Stimulated activated CD8-positive, alpha-beta memory T cell treated with anti-CD3 and anti-CD28 coated beads, Interleukin-12 subunit alpha, Interleukin-12 subunit beta, amount 100 ng/mL, for 24 hours (primary cell): ENCODE data around the gene SLC45A1.
"Not testable (repeated sequence)": the region's sequence is repeated elsewhere in the genome, so short reads cannot be mapped to it uniquely, and the experiment has no call there.

Experiments used
- DNase-seq: peaks from one replicate; pipeline ENCODE4 v3.0.0-alpha.2; 2020; ENCODE audit errors: extremely low read depth

The SLC45A1 gene

DNA sequence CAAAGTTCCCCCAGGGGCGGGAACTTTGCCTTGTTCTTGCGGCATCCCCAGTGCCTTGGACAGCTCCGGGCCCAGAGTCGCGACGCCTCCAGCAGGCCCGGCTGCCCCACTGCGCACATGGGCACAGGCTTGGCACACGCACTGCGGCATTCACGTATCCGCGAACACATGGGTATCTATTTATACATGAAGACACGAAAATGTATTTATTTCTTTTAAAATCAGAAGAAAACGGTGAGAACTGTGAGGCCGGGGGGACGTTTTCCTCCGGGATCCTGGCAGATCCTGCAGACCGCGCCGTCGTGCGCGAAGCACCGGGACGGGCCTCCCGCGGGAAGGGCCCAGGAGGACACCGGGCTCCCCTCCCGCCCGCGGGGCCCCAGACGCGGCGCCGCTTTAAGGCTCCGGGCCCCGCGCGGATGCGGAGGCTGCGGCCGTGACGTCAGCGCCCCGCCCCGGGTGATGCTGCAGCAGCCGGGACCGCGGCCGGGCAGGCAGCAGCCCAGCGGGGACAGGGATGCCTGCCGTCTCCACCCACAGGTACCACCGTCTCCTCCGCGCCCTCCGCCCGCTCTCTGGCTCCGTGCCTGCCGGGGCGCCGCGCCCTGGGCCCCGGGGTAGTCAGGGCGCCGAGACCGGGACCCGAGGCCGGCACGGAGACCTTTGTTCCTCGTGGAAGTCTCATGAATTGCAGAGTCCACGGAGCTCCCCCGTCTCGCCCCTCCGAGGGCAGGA, at the start of gene SLC45A1:
TSS of gene SLC45A1 (plus strand) at position 468 of the 735 bp plus-strand sequence. CDS start 6,216 bp downstream, outside the sequence.
- peak; percentile 59 for DNase-seq

DNA sequence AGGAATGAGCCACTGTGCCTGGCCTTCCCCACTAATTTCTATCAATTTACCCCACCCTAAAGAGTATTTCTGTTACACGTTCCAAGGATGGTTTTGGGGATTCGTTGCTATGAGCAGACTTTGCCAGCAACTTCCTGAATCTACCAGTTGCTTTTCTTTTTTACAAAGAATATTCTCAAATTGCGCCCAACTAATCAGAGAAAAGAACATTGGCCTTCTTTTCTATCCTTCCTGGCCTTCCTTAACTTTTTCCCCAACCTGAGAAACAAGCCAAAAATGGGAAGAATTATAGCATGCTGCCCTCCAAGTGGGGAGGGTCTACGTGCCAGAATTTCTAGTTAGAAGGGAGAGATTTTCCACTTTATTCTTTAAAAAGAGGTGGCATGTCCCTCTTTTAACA, 44.9 kb upstream of the SLC45A1 start:
- no peak for DNase-seq

DNA sequence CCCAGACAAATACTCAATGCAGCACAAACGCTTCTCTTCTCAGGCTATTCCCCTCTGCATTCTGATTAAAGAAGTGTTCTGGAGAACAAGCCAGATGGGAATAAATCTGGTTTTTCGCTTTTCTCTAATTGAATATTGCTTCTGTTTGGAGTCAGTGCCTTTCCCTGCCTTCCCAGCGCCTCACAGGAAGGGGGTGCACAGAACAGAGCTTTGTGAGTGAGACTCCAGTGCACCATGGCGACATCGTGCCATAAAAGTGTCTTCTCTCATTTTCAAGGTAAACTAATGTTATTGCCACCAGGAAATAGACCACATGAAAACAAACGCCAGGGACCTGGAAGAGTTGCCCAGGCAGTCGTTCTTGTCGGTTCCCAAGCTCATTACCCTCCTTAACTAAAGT, 43.6 kb upstream of the SLC45A1 start:
- no peak for DNase-seq

- no peak for DNase-seq
Observed at GRCh38 chr1:8276173-8276914, 41.6 kb upstream of the SLC45A1 start.

GRCh38 chr1:8276932-8277331, 41.0 kb upstream of the SLC45A1 start:
- no peak for DNase-seq

DNA sequence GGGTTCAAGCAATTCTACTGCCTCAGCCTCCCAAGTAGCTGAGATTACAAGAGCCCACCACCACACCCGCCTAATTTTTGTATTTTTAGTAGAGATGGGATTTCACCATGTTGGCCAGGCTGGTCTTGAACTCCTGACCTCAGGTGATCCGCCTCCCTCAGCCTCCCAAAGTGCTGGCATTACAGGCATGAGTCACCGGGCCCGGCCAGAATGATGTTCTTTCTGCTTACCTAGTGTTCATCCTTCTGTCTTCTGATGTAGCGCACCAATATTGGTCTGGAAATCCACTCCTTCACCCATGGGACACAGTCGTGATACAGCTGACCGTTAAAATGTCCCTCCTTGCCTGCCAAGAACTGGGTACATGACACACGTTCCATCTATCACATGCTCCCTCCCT, 39.2 kb upstream of the SLC45A1 start:
- DNase-seq = not testable (repeated sequence)

- no peak for DNase-seq
Observed at GRCh38 chr1:8281843-8282509, 35.9 kb upstream of the SLC45A1 start.

GRCh38 chr1:8283058-8283884, 34.6 kb upstream of the SLC45A1 start:
- DNase-seq = no peak

GRCh38 chr1:8284127-8284526, 33.8 kb upstream of the SLC45A1 start:
- no peak for DNase-seq

DNA sequence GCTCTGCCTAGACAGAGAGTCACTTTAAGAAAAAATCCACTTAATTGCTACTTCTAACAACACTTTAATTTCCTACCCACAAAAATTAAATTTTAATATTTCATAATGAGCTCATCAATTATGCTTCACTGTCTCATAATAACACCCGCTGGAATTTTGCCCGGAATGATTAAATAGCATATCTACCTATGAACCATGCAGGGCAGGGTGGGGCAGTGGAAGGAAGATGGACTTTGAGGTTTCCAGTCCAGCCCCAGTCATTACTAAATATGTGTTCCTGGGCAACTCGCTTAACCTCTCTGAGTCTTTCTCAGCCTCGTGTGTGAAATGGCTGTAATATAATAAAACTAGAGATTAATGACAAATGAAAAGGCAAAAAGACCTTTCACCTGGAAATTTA, 32.8 kb upstream of the SLC45A1 start:
- DNase-seq = no peak

DNA sequence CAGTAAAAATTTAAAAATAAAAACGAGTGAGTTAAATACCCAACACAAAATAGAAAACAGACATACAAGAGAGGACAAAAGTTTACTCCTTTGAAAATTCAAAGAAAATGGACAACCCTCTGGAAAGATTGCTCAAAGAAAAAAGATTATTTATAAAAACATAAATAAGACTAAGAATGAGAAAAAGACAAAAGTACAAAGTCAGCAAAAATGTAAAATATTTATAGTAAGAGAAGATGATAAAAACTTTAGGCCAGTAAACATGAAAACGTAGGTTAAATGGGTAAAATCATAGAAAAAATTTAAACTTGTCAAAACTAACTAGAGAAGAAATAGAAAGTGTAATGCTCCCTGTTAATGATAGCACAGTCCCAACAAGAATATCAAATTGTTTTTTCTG, 31.9 kb upstream of the SLC45A1 start:
- no peak for DNase-seq

DNA sequence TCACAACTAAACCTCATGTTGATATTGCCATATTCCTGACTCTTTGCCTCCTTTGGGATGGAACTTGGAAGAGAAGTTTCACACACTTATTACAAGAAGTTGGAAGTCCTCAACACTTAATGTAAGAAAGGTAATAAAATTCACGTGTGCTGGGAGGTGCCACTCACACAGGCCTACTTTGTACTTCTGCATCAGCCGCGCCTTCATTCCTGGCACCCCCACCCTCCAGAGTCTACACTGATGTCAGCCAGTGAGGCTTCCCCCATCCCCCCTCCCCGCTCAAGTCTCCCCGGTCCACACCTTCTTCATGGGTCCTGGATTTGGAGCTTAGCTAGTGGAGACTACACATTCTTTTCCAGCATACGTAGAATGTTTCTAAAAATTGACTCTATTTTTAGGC, 24.8 kb upstream of the SLC45A1 start:
- DNase-seq = no peak

GRCh38 chr1:8293641-8294169, 24.2 kb upstream of the SLC45A1 start:
- DNase-seq = no peak

DNA sequence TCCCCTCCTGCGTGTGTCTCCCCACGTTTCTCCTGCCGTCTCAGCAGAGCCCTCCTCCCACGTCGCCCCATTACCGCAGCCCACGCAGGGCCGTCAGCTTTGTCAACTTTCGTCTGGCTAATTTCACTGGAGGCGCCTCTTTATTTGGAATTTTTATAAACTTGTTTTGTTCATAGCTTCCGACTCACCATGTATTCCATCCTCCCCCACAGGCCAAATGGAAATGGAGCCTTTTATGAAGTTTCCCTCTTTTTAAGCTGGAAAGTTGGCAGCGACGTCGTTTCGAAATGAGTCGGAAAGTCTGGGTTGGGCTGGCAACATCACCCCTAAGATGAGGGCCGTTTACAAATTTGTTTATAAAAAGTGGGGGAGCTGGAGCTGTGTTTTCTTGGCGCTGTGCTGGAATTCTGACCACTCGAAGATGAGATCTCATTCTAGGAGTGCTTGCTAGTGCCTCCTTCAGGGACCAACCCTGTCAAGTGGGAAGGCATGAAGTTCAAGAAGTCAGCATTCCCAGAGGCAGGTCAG, 23.7 kb upstream of the SLC45A1 start:
- DNase-seq = no peak

GRCh38 chr1:8297245-8297644, 20.7 kb upstream of the SLC45A1 start:
- DNase-seq = no peak

DNA sequence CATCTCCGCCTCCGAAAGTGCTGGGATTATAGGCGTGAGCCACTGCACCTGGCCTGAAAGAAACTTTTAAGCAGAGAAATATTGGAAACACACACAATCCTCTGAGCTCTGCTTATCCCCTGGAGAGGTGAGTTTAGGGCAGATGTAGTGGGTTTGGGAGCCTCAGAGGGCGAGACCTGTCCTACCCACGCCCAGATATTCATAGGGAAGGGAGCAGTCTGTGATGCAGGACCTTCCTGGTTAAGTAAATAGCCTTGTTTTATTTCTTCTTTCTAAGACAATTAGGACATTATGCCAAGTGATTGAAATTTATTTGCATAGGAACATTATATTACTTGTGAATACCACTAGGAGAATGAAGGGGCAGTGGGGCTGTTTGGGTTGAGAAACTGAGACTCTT, 18.0 kb upstream of the SLC45A1 start:
- DNase-seq = no peak

- no peak for DNase-seq
Observed at GRCh38 chr1:8302081-8302956, 15.6 kb upstream of the SLC45A1 start.

GRCh38 chr1:8303141-8303540, 14.8 kb upstream of the SLC45A1 start:
- no peak for DNase-seq

- DNase-seq = no peak
Observed at GRCh38 chr1:8303876-8304275, 14.0 kb upstream of the SLC45A1 start.

GRCh38 chr1:8307628-8308027, 10.3 kb upstream of the SLC45A1 start:
- DNase-seq = no peak
